Testis (tissue), 5 donors: Measurements from ENCODE around the gene PCDHB5. TPM values are rescaled to one million over a fixed set of nuclear protein-coding genes. Genes with fewer than 3 reads are reported as not detected.
"Not testable (repeated sequence)": the region's sequence is repeated elsewhere in the genome, so short reads cannot be mapped to it uniquely, and the experiment has no call there.

Experiments used
- DNase-seq: peaks from one replicate; pipeline ENCODE4 v3.0.0-alpha.2; 2019
- H3K27ac ChIP-seq, 2 donors: fragments of 200-600 bp; sonication (generic); one replicate each; pipeline ENCODE4 v1.5.1; 2019
- H3K27me3 ChIP-seq: fragments of 200-600 bp; sonication (generic); one replicate; pipeline ENCODE4 v1.5.1; 2019
- H3K36me3 ChIP-seq: fragments of 200-600 bp; sonication (generic); one replicate; pipeline ENCODE4 v1.5.1; 2017; ENCODE audit warnings: low read depth; ENCODE audit errors: missing control alignments
- H3K4me1 ChIP-seq: fragments of 200-600 bp; sonication (generic); one replicate; pipeline ENCODE4 v1.5.1; 2019
- H3K4me3 ChIP-seq, 2 donors: fragments of 200-600 bp; sonication (generic); one replicate each; pipeline ENCODE4 v1.5.1; 2017 to 2019
- H3K9me3 ChIP-seq: fragments of 200-600 bp; sonication (generic); one replicate; pipeline ENCODE4 v1.5.1; 2017
- POLR2A ChIP-seq: fragments of 450-650 bp; IDR thresholded peaks from one replicate; pipeline ENCODE4 v1.6.1; 2017; ENCODE audit warnings: antibody characterized with exemption, mild to moderate bottlenecking, moderate library complexity
- WGBS, 2 donors: methylation state at CpG; one replicate each; pipeline ENCODE4 v1.1.5; 2018; 5-methylcytosine and 5-hydroxymethylcytosine counted together
- intact Hi-C: fragments of 100-400 bp; cut with DNase I; formaldehyde crosslinking; loops from one replicate; pipeline ENCODE4 v1.15.1; 2023; ENCODE audit warnings: low total_unique reads
- long read RNA-seq, 2 donors: transcript quantifications; one replicate each; lab custom pipeline, GENCODE V29; 2026
- polyA plus RNA-seq: library from polyadenylated mRNA; stranded (reverse); fragments of 350-450 nt; fragmentation: Illumina TruSeq; extraction: RNeasy Lipid Tissue Mini Kit (QIAGEN cat#74804); gene quantifications from one replicate; pipeline ENCODE4 v1.2.3, GENCODE V29; 2014; ENCODE audit warnings: low read depth, low replicate concordance; ENCODE audit not compliant: insufficient read depth
- total RNA-seq, 2 donors: library from RNA; depleted of rRNA; stranded (reverse); fragments of >200 nt; gene quantifications; one replicate each; pipeline ENCODE4 v1.2.3, GENCODE V29; 2016
- TF ChIP-seq, protein P1 (sequence below), 3 experiments: fragments of 450-650 bp in 2 of 3; fragments of 200-600 bp in 1 of 3; sonication (generic) in 1 of 3; IDR thresholded peaks; one replicate each; pipeline ENCODE4 v1.5.1; 2016 to 2019; ENCODE audit warnings: antibody characterized with exemption in 3 of 3, mild to moderate bottlenecking in 2 of 3, moderate library complexity in 1 of 3

Gene PCDHB5
- total RNA-seq (10 to 100 TPM; 10.5 to 11.7 TPM), polyA plus RNA-seq (5.5 TPM)
- long read RNA-seq, donor 1, transcript PCDHB5-201 (1 exons, 3,408 nt), result major isoform, 8 of 8 reads
- long read RNA-seq, donor 1, partial matches to known transcripts, result 0 of 8 reads
- long read RNA-seq, donor 1, other reads (novel, unspliced or antisense), result 0 of 8 reads
- long read RNA-seq, donor 2, partial matches to known transcripts, result 0 of 3 reads
- long read RNA-seq, donor 2, other reads (novel, unspliced or antisense), result 0 of 3 reads

DNA sequence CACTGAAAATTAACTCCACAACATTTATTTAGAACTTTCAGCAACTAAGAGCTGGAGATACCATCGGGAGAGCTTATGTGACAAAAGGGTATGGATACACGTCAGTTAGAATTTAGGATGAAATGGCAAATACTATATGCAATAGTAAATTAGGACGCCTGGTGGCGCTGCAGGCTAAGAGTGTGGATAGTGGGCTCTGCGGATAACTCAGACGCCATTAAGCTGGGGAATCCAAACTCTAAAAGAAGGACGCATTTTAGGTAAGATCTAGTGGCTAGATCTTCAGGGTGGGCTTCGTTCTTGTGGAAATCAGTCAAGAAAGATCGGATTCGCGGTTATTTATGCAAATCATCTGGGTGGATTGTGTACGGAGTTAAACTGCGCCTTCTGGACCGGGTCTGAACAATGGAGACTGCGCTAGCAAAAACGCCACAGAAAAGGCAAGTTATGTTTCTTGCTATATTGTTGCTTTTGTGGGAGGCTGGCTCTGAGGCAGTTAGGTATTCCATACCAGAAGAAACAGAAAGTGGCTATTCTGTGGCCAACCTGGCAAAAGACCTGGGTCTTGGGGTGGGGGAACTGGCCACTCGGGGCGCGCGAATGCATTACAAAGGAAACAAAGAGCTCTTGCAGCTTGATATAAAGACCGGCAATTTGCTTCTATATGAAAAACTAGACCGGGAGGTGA, at the start of gene PCDHB5:
Gene PCDHB5, plus strand, starts transcription at position 177 of the 688 bp plus-strand sequence. Its CDS starts 229 bp downstream, at position 406.
- H3K27me3 ChIP-seq, result no peaks in the 10 kb centered on the region
- intact Hi-C loops, result no loop called here
- TF ChIP-seq POLR2A, result no peak
- TF ChIP-seq, protein P1, sequence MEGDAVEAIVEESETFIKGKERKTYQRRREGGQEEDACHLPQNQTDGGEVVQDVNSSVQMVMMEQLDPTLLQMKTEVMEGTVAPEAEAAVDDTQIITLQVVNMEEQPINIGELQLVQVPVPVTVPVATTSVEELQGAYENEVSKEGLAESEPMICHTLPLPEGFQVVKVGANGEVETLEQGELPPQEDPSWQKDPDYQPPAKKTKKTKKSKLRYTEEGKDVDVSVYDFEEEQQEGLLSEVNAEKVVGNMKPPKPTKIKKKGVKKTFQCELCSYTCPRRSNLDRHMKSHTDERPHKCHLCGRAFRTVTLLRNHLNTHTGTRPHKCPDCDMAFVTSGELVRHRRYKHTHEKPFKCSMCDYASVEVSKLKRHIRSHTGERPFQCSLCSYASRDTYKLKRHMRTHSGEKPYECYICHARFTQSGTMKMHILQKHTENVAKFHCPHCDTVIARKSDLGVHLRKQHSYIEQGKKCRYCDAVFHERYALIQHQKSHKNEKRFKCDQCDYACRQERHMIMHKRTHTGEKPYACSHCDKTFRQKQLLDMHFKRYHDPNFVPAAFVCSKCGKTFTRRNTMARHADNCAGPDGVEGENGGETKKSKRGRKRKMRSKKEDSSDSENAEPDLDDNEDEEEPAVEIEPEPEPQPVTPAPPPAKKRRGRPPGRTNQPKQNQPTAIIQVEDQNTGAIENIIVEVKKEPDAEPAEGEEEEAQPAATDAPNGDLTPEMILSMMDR (IDR thresholded peaks at IDR 0.05), result peak; percentile 55 to 69 (median 65)
- WGBS, 2 donors, result 14% methylated on average over 22 of the region's 22 CpGs
- peak within 1 kb of the TSS; percentile 57 for H3K4me3 ChIP-seq
- peak; percentile 88 for DNase-seq
- no peaks in the 10 kb centered on the region for H3K36me3 ChIP-seq
- H3K4me1 ChIP-seq, result peaks cover 3% of the 10 kb centered on the region
- peak within 1 kb of the TSS in 1 of 2 donors; percentile 46 for H3K27ac ChIP-seq
- H3K9me3 ChIP-seq, result no peaks in the 10 kb centered on the region

DNA sequence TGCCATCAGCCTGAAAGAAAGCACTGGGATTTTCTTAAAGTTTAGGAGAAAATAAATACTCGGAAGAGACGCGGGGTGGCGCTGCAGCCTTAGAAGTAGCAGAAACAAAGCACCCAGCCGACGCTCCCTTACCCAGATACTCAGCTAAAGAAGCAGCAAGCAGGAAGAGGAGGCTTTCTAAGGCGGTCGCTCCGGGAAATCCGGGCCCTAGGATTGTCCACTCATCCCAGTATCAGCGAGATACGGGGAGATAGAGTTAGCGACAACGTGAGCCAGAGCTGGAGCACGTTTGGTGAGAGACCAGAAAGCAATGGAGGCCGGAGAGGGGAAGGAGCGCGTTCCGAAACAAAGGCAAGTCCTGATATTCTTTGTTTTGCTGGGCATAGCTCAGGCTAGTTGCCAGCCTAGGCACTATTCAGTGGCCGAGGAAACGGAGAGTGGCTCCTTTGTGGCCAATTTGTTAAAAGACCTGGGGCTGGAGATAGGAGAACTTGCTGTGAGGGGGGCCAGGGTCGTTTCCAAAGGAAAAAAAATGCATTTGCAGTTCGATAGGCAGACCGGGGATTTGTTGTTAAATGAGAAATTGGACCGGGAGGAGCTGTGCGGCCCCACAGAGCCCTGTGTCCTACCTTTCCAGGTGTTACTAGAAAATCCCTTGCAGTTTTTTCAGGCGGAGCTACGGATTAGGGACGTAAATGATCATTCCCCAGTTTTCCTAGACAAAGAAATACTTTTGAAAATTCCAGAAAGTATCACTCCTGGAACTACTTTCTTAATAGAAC, 40.3 kb upstream of the PCDHB5 start, which contains the start of gene PCDHB2:
Gene PCDHB2, plus strand, starts transcription at position 135 of the 782 bp plus-strand sequence. Its CDS starts 176 bp downstream, at position 311.
- Histone ChIP-seq H3K36me3 (no peaks in the 10 kb centered on the region), H3K9me3 (no peaks in the 10 kb centered on the region), H3K27ac (peak within 1 kb of the TSS in 1 of 2 donors; percentile 56), H3K4me3 (peak within 1 kb of the TSS; percentile 35 to 51), H3K27me3 (no peaks in the 10 kb centered on the region), H3K4me1 (no peaks in the 10 kb centered on the region)
- peak; percentile 89 for DNase-seq
- TF ChIP-seq, protein P1 (IDR thresholded peaks at IDR 0.05), result peak; percentile 23 to 67 (median 51)
- TF ChIP-seq POLR2A, result no peak
- 7 to 11% methylated on average over 29 of the region's 29 CpGs for WGBS, 2 donors
- intact Hi-C loops, result no loop called here

DNA sequence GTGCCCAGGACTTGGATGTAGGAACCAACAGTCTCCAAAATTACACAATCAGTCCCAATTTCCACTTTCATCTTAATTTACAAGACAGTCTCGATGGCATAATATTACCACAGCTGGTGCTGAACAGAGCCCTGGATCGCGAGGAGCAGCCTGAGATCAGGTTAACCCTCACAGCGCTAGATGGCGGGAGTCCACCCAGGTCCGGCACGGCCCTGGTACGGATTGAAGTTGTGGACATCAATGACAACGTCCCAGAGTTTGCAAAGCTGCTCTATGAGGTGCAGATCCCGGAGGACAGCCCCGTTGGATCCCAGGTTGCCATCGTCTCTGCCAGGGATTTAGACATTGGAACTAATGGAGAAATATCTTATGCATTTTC, 39.8 kb upstream of the PCDHB5 start:
- Histone ChIP-seq H3K4me3 (peak overlapping the region; percentile 35 to 51), H3K4me1 (no peaks in the 10 kb centered on the region), H3K27me3 (no peaks in the 10 kb centered on the region), H3K27ac (no peak overlapping the region), H3K9me3 (no peaks in the 10 kb centered on the region), H3K36me3 (no peaks in the 10 kb centered on the region)
- intact Hi-C loops, result no loop called here
- no peak for TF ChIP-seq POLR2A
- TF ChIP-seq, protein P1 (IDR thresholded peaks at IDR 0.05), result no peak
- WGBS, 2 donors, result 31 to 54% methylated on average over 12 of the region's 12 CpGs
- no peak for DNase-seq

DNA sequence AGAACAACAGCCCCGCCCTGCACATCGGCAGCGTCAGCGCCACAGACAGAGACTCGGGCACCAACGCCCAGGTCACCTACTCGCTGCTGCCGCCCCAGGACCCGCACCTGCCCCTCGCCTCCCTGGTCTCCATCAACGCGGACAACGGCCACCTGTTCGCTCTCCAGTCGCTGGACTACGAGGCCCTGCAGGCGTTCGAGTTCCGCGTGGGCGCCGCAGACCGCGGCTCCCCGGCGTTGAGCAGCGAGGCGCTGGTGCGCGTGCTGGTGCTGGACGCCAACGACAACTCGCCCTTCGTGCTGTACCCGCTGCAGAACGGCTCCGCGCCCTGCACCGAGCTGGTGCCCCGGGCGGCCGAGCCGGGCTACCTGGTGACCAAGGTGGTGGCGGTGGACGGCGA, 38.8 kb upstream of the PCDHB5 start:
- H3K4me3 ChIP-seq, result peak overlapping the region in 1 of 2 donors; percentile 29

DNA sequence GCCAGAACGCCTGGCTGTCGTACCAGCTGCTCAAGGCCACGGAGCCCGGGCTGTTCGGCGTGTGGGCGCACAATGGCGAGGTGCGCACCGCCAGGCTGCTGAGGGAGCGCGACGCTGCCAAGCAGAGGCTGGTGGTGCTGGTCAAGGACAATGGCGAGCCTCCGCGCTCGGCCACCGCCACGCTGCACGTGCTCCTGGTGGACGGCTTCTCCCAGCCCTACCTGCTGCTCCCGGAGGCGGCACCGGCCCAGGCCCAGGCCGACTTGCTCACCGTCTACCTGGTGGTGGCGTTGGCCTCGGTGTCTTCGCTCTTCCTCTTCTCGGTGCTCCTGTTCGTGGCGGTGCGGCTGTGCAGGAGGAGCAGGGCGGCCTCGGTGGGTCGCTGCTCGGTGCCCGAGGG, 38.4 kb upstream of the PCDHB5 start:
- H3K36me3 ChIP-seq, H3K4me1 ChIP-seq, DNase-seq, H3K4me3 ChIP-seq, intact Hi-C loops, H3K27me3 ChIP-seq, H3K27ac ChIP-seq, H3K9me3 ChIP-seq: not testable (repeated sequence)
- 24% methylated on average over 11 of the region's 38 CpGs; no CpG with 5 or more reads in 1 of the 2 donors for WGBS, 2 donors

More for the DNA sequence above, 38.8 kb upstream of the PCDHB5 start:
- H3K27ac ChIP-seq, H3K36me3 ChIP-seq, H3K9me3 ChIP-seq, intact Hi-C loops, H3K27me3 ChIP-seq, H3K4me1 ChIP-seq, DNase-seq: not testable (repeated sequence)
- 20 to 26% methylated on average over 1 to 4 of the region's 46 CpGs for WGBS, 2 donors
